ENCODE measurements around the gene SUPT5H.
"Not testable (repeated sequence)": the region's sequence is repeated elsewhere in the genome, so short reads cannot be mapped to it uniquely, and the experiment has no call there.

SUPT5H gene

DNA sequence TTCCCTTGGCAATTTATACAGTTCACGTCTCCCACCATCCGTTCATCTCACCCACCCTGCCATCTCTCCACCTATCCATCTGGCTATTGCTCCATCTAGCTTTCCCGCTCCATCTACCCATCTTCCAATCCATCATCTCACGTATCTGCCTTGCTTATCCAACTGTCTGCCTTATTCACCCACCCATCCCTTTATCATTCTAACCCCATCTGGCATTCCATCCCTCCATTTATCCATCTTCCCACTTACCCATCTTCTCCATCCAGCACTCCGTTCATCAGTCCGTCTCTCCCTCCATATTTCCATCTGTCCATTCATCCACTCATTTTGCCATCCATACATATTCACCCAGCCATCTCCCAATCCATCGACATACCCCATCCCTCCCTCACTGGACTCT is 19.6 kb upstream of the SUPT5H start:
- no peak for DNase-seq (ENCODE audit: low read depth)

GRCh38 chr19:39426170-39426569 is 19.2 kb upstream of the SUPT5H start:
- DNase-seq (ENCODE audit: low read depth), result no peak

DNA sequence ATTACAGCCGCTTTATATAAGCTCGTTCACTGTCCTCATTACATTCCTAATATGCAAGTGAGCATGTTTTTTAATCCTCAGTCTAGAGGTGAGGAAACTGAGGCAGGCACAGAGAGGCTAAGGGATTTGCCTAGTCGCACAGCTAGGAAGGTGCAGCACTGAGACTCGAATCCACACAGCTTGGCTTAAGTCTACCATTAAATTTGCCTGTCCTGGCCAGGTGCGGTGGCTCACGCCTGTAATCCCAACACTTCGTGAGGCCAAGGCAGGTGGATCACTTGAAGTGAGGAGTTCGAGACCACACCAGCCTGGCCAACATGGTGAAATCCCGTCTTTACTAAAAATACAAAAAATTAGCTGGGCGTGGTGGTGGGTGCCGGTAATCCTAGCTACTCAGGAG is 17.7 kb upstream of the SUPT5H start:
- DNase-seq (ENCODE audit: low read depth), result no peak

GRCh38 chr19:39428283-39429112 is 16.9 kb upstream of the SUPT5H start:
- DNase-seq (ENCODE audit: low read depth), result no peak

DNA sequence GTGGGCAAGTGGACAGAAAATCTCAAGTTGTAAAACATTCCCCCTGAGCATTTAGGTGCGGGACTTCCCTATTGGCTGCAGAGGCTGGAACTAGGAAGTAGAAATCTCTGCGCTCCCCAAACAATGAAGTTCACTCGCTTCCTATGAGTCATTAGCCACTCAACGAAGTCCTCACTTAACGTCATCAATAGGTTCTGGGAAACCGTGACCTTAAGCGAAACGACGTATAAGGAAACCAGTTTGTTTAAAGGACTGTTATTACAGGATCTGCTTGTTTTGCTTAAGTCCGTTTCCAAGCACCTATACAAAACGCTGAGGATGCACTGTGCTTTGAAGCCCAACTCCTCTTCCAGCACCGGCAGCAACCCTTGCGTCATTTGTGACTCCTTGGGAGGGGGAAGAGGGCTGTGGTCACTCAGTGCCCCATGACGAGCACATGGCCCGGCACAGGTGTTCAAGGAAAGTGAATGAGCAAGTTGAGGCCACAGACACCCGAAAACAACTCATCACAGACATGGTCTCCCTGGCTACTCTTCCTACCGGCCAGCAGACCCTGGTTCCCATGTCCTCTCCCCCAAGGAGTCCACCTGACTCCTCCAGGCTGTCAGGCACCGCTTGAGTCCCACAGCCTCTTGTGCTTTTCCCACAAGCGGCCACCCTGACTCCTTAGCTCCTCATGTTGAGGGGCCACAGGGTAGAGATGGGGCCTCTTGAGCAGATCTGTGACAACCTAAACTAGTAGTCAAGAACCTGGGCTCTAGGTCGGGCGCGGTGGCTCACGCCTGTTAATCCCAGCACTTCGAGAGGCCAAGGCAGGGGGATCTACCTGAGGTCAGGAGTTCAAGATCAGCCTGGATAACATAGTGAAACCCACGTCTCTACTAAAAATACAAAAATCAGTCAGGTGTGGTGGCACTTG is 14.4 kb upstream of the SUPT5H start:
- peak; percentile 20 for DNase-seq (ENCODE audit: low read depth)

DNA sequence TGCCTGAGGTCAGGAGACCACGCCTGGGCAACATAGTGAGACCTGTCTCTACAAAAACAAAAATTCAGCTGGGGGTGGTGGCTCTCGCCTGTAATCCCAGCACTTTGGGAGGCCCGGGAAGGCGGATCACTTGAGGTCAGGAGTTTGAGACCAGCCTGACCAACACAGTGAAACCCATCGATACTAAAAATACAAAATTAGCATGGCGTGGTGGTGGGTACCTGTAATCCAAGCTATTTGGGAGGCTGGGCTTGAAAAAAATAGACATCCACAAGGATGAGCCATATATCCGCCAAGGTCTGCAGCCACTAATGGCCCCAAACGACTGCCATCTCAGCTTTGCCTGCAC is 12.7 kb upstream of the SUPT5H start:
- DNase-seq (ENCODE audit: low read depth), result no peak

- DNase-seq (ENCODE audit: low read depth), result no peak
Observed at GRCh38 chr19:39433480-39434079, 11.8 kb upstream of the SUPT5H start.

DNA sequence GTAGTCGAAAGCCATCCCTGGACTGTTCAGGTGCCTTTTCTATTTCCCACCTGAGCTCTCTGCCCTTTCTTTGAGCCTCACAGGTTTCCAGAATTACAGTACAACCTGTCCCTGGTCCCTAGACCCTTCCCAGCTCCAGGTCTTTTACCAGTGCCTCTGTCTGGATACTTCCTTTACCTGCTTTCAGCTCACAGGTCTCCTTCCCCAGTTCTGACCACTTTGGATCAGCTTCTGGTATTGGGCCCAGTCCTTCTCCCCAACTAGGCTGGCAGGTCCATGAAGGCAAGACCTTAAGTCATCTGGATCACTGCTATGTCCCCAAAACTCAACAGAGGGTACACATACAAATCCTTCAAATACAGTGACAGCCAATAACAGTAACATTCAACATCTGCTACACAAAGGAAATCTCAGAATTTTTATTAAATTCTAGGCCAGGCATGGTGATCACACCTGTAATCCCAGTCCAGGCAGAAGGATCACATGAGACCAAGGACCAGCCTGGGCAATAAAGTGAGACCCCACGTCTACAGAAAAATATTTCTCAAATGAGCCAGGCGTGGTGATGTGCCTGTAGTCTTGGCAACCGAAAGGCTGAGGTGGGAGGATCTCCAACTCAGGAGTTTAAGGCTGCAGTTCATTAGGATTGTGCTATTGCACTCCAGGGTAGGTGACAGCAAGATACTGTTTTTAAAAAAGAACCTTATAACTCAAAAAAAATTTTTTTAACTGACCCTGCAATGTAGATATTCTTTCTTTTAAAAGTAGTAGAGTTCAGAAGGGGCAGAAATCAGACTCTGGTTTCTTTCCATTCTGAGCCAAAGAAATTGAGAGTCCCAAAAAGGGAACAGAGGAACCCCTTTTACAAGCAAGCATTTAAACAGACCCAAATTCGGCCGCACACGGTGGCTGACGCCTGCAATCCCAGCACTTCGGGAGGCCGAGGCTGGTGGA is 11.0 kb upstream of the SUPT5H start:
- DNase-seq (ENCODE audit: low read depth), result no peak

GRCh38 chr19:39435499-39436349 is 9.7 kb upstream of the SUPT5H start, which contains the start of gene RPS16:
RPS16 (minus strand) TSS chr19:39435949; CDS start chr19:39435895, 54 bp downstream.
- peak; percentile 99 for DNase-seq (ENCODE audit: low read depth)

GRCh38 chr19:39436350-39436716 is 9.0 kb upstream of the SUPT5H start:
- no peak for DNase-seq (ENCODE audit: low read depth)

DNA sequence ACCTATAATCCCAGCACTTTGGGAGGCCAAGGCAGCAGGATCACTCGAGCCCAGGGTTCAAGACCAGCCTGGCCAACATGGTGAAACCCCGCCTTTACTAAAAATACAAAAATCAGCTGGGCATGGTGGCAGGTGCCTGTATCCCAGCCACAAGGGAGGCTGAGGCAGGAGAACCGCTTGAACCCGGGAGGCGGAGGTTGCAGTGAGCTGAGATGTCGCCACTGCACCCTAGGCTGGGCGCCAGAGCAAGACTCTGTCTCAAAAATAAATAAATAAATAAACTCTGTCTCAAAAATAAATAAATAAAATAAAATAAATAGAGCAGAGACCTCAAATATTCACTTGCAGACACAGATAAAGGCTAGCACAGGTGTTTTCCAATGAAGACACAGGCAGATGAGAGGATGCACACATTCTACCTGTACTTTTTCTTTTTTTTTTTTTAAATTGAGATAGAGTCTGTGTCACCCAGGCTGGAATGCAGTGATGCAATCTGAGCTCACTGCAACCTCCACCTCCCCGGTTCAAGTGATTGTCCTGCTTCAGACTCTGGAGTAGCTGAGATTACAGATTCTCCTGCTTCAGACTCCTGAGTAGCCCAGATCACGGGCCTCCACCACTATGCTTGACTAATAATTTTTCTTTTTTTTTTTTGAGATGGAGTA is 7.0 kb upstream of the SUPT5H start:
- no peak for DNase-seq (ENCODE audit: low read depth)

GRCh38 chr19:39444598-39445195 is 685 bp upstream of the SUPT5H start:
- DNase-seq (ENCODE audit: low read depth), result no peak

- no peak for DNase-seq (ENCODE audit: low read depth)
Observed at GRCh38 chr19:39446365-39447084, 1.1 kb downstream of the SUPT5H start.

DNA sequence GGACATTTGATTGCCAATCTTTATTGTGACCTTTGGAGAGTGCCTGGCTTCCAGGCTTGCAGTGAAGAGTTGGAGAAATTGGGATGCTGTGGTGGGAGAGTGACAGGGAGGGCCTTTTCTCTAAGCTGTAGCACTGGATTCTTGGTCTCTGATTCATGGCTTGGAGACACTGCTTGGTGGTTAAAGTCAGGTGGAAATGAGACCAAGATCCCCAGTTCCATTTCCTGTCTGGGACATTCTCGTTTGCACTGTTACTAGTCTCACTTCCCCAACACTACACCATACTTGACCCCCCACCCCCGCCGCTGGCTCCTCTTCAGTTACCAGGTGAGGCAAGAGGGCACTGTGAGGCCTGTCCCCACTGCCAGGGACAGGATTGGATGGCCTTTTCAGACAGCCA is 2.9 kb downstream of the SUPT5H start:
- no peak for DNase-seq (ENCODE audit: low read depth)

- no peak for DNase-seq (ENCODE audit: low read depth)
Observed at GRCh38 chr19:39449116-39449797, 3.9 kb downstream of the SUPT5H start.

DNA sequence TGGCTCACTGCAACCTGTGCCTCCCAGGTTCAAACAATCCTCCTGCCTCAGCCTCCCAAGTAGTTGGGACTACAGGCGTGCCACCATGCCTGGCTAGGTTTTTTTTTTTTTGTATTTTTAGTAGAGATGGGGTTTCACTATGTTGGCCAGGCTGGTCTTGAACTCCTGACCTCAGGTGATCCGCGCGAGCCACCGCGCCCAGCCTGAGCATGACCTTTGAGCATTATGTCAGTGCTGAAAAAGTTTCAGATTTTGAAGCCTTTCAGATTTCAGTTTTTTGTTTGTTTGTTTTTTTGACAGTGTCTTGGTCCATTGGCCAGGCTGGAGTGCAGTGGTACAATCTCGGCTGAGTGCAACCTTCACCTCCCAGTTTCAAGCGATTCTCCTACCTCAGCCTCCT is 5.9 kb downstream of the SUPT5H start:
- not testable (repeated sequence) for DNase-seq (ENCODE audit: low read depth)

GRCh38 chr19:39463403-39463802 is 18.0 kb downstream of the SUPT5H start:
- no peak for DNase-seq (ENCODE audit: low read depth)

Data from stimulated activated CD8-positive, alpha-beta memory T cell treated with anti-CD3 and anti-CD28 coated beads, Interleukin-12 subunit alpha, Interleukin-12 subunit beta, amount 100 ng/mL, for 4 hours (primary cell).